Epithelial cell of umbilical artery (primary cell): ENCODE measurements around the gene PSD2. TPM values are rescaled to one million over a fixed set of nuclear protein-coding genes. Genes with fewer than 3 reads are reported as not detected.

Source experiments
- total RNA-seq: library from RNA; depleted of rRNA; stranded (reverse); fragments of >200 nt; gene quantifications from 2 replicates; pipeline ENCODE4 v1.2.3, GENCODE V29; 2014

The PSD2 gene
- under 0.01 TPM in 1 of 2 replicates, not detected in the other for total RNA-seq

DNA sequence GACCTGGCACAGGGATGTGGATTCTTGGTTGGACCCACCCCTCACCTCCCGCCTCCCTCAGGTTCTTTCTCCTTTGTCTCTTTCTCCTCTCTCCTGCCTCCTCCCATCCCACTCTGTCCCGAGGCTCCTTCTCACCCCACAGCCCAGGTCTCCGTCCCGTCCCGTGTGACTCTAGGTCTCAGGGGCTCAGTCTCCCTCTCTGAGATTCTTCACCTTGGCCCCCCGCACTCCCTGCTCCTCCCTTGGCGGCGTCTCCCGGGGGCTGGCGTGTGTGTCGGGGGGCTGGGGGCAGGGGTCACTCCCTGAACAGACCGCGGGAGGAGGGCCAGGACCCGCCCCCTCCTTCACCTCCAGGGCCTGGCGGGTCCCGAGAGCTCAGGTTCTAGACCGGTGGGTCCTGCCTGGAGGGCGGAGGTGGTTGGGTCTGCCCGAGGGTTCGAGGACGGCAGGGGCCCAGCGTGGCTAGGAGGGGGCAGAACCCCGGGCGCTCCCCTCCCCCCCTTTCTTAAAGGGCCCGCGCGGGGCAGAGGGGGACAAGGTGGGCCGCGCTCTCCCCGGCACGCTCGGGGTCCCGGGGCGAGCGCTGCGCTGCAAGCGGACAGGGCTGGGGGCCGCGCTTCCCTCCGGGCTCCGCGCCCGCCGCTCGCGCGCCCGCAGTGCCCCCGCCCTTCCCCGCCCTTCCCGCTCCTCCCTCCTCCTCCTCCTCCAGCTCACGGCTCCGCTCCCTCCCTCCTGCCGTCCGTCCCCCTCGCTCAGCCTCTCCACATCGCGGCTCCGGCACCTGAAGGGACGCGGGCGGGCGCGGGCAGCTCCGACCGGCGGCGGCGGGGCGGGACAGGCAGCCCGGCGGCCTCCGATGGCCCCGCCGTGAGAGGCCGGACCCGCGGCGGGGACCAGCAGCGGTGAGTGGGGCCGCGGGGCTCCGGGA lies at the start of gene PSD2:
Gene PSD2 (plus strand): TSS at position 735 of the 928 bp plus-strand sequence. CDS start 13,633 bp downstream, outside the sequence.

Other genes starting within 250 kb of the PSD2 start
- gene UBE2D2, start 234.5 kb upstream of the PSD2 start, total RNA-seq, result 56.1 and 66.3 TPM in 2 replicates
- 17.9 and 27.7 TPM in 2 replicates for gene CXXC5, start 147.5 kb upstream of the PSD2 start, total RNA-seq
- gene NRG2, start 247.5 kb downstream of the PSD2 start, total RNA-seq, result under 0.01 and 2.4 TPM in 2 replicates